HCT116 (cell line): ENCODE measurements around the gene SPEN. TPM values are rescaled to one million over a fixed set of nuclear protein-coding genes. Genes with fewer than 3 reads are reported as not detected.

ENCODE experiments used
- ATAC-seq: fragments of 200-7000 bp; cut with Tn5 transposase; 2 replicates; pipeline ENCODE4 v1.9.1; 2020; ENCODE audit warnings: mild to moderate bottlenecking, moderate library complexity
- BruUV-seq: library from RNA; stranded (reverse); fragments of 400-500 nt; replicated peaks from 2 replicates; lab custom pipeline; 2021; lab: Mats Ljungman, UMichigan
- CTCF ChIA-PET: fragments of 300-600 bp; sonication (Branson Sonifier 250); formaldehyde crosslinking; loops from one replicate; lab custom pipeline; 2021; ENCODE audit warnings: antibody characterized with exemption; lab: Charles Lee
- POLR2A ChIA-PET: fragments of 300-600, 350-600 bp; sonication (Branson Sonifier 250); formaldehyde crosslinking; loops from one replicate; lab custom pipeline; 2021; ENCODE audit warnings: antibody characterized with exemption; lab: Charles Lee
- RAD21 ChIA-PET, 2 experiments: fragments of 300-600 bp; sonication (Branson Sonifier 250); formaldehyde crosslinking; loops; one replicate each; lab custom pipeline; 2023; ENCODE audit warnings: low total read pairs in 2 of 2; ENCODE audit not compliant: uncharacterized antibody in 2 of 2, unreplicated experiment in 2 of 2, low non-redundant PET in 1 of 2; lab: Charles Lee
- DNase-seq: peaks from one replicate; pipeline ENCODE4 v3.0.0-alpha.2; 2010; ENCODE audit warnings: low read depth, low spot score
- H2AFZ ChIP-seq: fragments of 200-600 bp; shearing (Covaris generic), sonication (generic); 2 replicates; pipeline ENCODE4 v1.6.1; 2017; ENCODE audit warnings: low read depth, mixed run types, mixed read lengths, antibody characterized with exemption, low read length; ENCODE audit not compliant: poor library complexity, severe bottlenecking
- H3K27ac ChIP-seq: 2 replicates; pipeline ENCODE4 v1.5.1; 2012; ENCODE audit warnings: low read depth, low read length
- H3K27me3 ChIP-seq: fragments of 200-600 bp; sonication (generic); 2 replicates; pipeline ENCODE4 v1.6.1; 2016; ENCODE audit warnings: mixed run types, low read length, mixed read lengths; ENCODE audit not compliant: insufficient read depth
- H3K36me3 ChIP-seq, 2 experiments: fragments of 200-500 bp in 1 of 2; fragments of 200-600 bp in 1 of 2; sonication (Bioruptor generic) in 1 of 2; sonication (generic) in 1 of 2; 2 replicates each; pipeline versions ENCODE4 v1.5.1 to v1.6.1; 2014 to 2016; ENCODE audit warnings: low read length in 2 of 2, inconsistent platforms in 1 of 2, mixed read lengths in 1 of 2, mixed run types in 1 of 2; ENCODE audit not compliant: insufficient read depth in 2 of 2, control insufficient read depth in 1 of 2
- H3K4me1 ChIP-seq, 2 experiments: fragments of 200-600 bp in 1 of 2; sonication (generic) in 1 of 2; 2 replicates each; pipeline versions ENCODE4 v1.5.1 to v1.6.1; 2012 to 2017; ENCODE audit warnings: low read length in 2 of 2, inconsistent platforms in 1 of 2, mild to moderate bottlenecking in 1 of 2, mixed read lengths in 1 of 2, mixed run types in 1 of 2, moderate library complexity in 1 of 2; ENCODE audit not compliant: insufficient read depth in 2 of 2, control insufficient read depth in 1 of 2
- H3K4me2 ChIP-seq: fragments of 200-600 bp; sonication (generic); 2 replicates; pipeline ENCODE4 v1.6.1; 2017; ENCODE audit warnings: mixed run types, low read length, mixed read lengths
- H3K4me3 ChIP-seq, 2 experiments: fragments of 200-600 bp in 1 of 2; sonication (generic) in 1 of 2; replicated peaks in 1 of 2; 2 replicates each; pipeline ENCODE4 v1.5.1; 2011 to 2016; ENCODE audit warnings: low read length in 2 of 2, control low read depth in 1 of 2, low read depth in 1 of 2, mild to moderate bottlenecking in 1 of 2, mixed read lengths in 1 of 2, mixed run types in 1 of 2
- H3K79me2 ChIP-seq: fragments of 200-600 bp; sonication (generic); 2 replicates; pipeline ENCODE4 v1.6.1; 2017; ENCODE audit warnings: mild to moderate bottlenecking, mixed run types, low read length, moderate library complexity, mixed read lengths; ENCODE audit not compliant: insufficient read depth
- H3K9ac ChIP-seq: fragments of 200-600 bp; sonication (generic); 2 replicates; pipeline ENCODE4 v1.6.1; 2016; ENCODE audit warnings: low read length, mixed read lengths
- H3K9me2 ChIP-seq: fragments of 200-600 bp; sonication (generic), shearing (Covaris generic); 2 replicates; pipeline ENCODE4 v1.6.1; 2017; ENCODE audit warnings: mixed run types, mild to moderate bottlenecking, moderate library complexity; ENCODE audit not compliant: insufficient read depth
- H3K9me3 ChIP-seq, 2 experiments: fragments of 200-500 bp in 1 of 2; fragments of 200-600 bp in 1 of 2; sonication (Bioruptor generic) in 1 of 2; sonication (generic) in 1 of 2; 2 replicates each; pipeline ENCODE4 v1.6.1; 2014 to 2017; ENCODE audit warnings: low read length in 2 of 2, mixed read lengths in 2 of 2, inconsistent platforms in 1 of 2, low read depth in 1 of 2, mild to moderate bottlenecking in 1 of 2, mixed run types in 1 of 2, moderate library complexity in 1 of 2; ENCODE audit not compliant: control insufficient read depth in 1 of 2, insufficient read depth in 1 of 2
- H4K20me1 ChIP-seq: fragments of 200-600 bp; sonication (generic), shearing (Covaris generic); 2 replicates; pipeline ENCODE4 v1.6.1; 2017; ENCODE audit warnings: mixed run types, mild to moderate bottlenecking, moderate library complexity; ENCODE audit not compliant: insufficient read depth
- ATF3 ChIP-seq: IDR thresholded peaks from 2 replicates; pipeline ENCODE4 v1.6.1; 2012
- ELF1 ChIP-seq: IDR thresholded peaks from 2 replicates; pipeline ENCODE4 v1.6.1; 2012; ENCODE audit warnings: low read depth, borderline replicate concordance
- EZH2 ChIP-seq: fragments of 200-600 bp; sonication (generic); IDR thresholded peaks from 2 replicates; pipeline ENCODE4 v1.6.1; 2017; ENCODE audit warnings: antibody characterized with exemption, mixed run types
- EZH2phosphoT487 ChIP-seq: fragments of 200-600 bp; IDR thresholded peaks from 2 replicates; pipeline ENCODE4 v1.6.1; 2018; ENCODE audit warnings: antibody characterized with exemption, borderline replicate concordance
- FOSL1 ChIP-seq: IDR thresholded peaks from 2 replicates; pipeline ENCODE4 v1.6.1; 2012; ENCODE audit warnings: low read depth
- JUND ChIP-seq: IDR thresholded peaks from 2 replicates; pipeline ENCODE4 v1.6.1; 2012
- MAX ChIP-seq: IDR thresholded peaks from 2 replicates; pipeline ENCODE4 v1.6.1; 2012
- POLR2AphosphoS5 ChIP-seq: IDR thresholded peaks from 2 replicates; pipeline ENCODE4 v1.6.1; 2011; ENCODE audit warnings: mild to moderate bottlenecking, low read depth, low read length, moderate library complexity
- RAD21 ChIP-seq: IDR thresholded peaks from 2 replicates; pipeline ENCODE4 v1.6.1; 2012; ENCODE audit warnings: low read depth, mild to moderate bottlenecking
- SIN3A ChIP-seq: IDR thresholded peaks from 2 replicates; pipeline ENCODE4 v1.6.1; 2012; ENCODE audit warnings: low read depth
- SP1 ChIP-seq: IDR thresholded peaks from 2 replicates; pipeline ENCODE4 v1.6.1; 2012; ENCODE audit warnings: low read depth
- ZNF274 ChIP-seq: fragments of 200-500 bp; sonication (Bioruptor generic); IDR thresholded peaks from 2 replicates; pipeline ENCODE4 v1.6.1; 2014; ENCODE audit warnings: mild to moderate bottlenecking, low read depth, low read length, inconsistent platforms
- intact Hi-C: fragments of 100-400 bp; cut with micrococcal nuclease; formaldehyde crosslinking; loops from 2 replicates; pipeline ENCODE4 v1.10.0; 2022
- total RNA-seq: library from RNA; stranded (reverse); gene quantifications from one replicate; pipeline ENCODE4 v1.2.1, GENCODE V29; 2021; ENCODE audit not compliant: unreplicated experiment
- TF ChIP-seq, protein P1 (sequence below): IDR thresholded peaks from 2 replicates; pipeline ENCODE4 v1.6.1; 2012; ENCODE audit warnings: low read depth
- TF ChIP-seq, protein P2 (sequence below), 3 experiments: fragments of 200-600 bp in 1 of 3; sonication (generic) in 1 of 3; IDR thresholded peaks in 2 of 3; conservative IDR thresholded peaks in 1 of 3; 2 replicates each; pipeline ENCODE4 v1.5.1; 2012 to 2017; ENCODE audit warnings: low read depth in 2 of 3, low read length in 2 of 3, antibody characterized with exemption in 1 of 3, borderline replicate concordance in 1 of 3, control low read depth in 1 of 3, mild to moderate bottlenecking in 1 of 3, mixed read lengths in 1 of 3, mixed run types in 1 of 3, moderate library complexity in 1 of 3; ENCODE audit not compliant: insufficient read depth in 1 of 3

SPEN gene
- total RNA-seq, 1 experiment from 2014 or later: 58.6 TPM

DNA sequence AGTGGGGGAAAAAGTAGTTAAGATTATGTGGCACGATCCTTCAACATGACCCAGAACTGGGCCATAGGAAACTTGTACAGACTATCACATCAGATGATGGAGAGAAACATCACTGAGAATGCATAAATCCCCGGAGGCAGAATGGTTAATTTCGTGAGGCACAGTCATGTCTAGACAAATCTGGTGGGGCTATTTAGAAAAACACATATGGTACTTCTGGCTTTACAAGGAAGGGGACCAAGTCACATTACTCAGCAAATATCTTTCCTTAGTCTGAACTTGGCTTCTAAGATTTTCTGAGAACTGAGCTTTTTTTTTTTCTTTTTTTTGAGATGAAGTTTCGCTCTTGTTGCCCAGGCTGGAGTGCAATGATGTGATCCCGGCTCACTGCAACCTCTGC, 30.8 kb upstream of the SPEN start (continued):
- TF ChIP-seq, protein P1, sequence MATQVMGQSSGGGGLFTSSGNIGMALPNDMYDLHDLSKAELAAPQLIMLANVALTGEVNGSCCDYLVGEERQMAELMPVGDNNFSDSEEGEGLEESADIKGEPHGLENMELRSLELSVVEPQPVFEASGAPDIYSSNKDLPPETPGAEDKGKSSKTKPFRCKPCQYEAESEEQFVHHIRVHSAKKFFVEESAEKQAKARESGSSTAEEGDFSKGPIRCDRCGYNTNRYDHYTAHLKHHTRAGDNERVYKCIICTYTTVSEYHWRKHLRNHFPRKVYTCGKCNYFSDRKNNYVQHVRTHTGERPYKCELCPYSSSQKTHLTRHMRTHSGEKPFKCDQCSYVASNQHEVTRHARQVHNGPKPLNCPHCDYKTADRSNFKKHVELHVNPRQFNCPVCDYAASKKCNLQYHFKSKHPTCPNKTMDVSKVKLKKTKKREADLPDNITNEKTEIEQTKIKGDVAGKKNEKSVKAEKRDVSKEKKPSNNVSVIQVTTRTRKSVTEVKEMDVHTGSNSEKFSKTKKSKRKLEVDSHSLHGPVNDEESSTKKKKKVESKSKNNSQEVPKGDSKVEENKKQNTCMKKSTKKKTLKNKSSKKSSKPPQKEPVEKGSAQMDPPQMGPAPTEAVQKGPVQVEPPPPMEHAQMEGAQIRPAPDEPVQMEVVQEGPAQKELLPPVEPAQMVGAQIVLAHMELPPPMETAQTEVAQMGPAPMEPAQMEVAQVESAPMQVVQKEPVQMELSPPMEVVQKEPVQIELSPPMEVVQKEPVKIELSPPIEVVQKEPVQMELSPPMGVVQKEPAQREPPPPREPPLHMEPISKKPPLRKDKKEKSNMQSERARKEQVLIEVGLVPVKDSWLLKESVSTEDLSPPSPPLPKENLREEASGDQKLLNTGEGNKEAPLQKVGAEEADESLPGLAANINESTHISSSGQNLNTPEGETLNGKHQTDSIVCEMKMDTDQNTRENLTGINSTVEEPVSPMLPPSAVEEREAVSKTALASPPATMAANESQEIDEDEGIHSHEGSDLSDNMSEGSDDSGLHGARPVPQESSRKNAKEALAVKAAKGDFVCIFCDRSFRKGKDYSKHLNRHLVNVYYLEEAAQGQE: no peak
- TF ChIP-seq, all 23 proteins: peak for 0

DNA sequence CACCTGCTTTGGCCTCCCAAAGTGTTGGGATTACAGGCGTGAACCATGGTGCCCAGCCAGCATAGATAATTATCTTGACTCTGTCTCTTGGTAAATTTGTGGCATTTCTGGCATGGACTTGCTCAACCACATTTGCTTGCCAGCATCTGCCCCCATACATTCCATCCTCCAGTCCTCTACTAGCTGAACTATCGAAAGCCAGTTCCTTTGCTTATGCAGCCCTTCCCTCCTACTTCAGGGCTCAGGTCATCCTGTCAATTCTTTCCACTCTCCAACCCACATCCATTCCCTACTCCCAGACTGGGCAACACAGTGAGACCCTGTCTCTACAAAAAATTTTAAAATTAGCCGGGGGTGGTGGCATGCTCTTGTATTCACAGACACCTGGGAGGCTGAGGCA, 27.0 kb upstream of the SPEN start:
- ChIA-PET RAD21 (no interaction called here), CTCF (no interaction called here), POLR2A (interaction anchor here (0.6 kb wide), 1 partner anchor 22 kb away, joined by 3 read pairs; no protein-coding TSS in a partner anchor)
- ATAC-seq: peak; percentile 37; the same call in 1 of the 2 replicates
- no peaks in the 10 kb centered on the region for H3K9me2 ChIP-seq
- no peaks in the 10 kb centered on the region for H3K9me3 ChIP-seq
- DNase-seq: no peak
- H3K27ac ChIP-seq: no peak overlapping the region
- H3K36me3 ChIP-seq: no peaks in the 10 kb centered on the region
- no peaks in the 10 kb centered on the region for H4K20me1 ChIP-seq
- no TSS peak for BruUV-seq
- no peak overlapping the region for H3K9ac ChIP-seq
- H3K4me2 ChIP-seq: peak overlapping the region; percentile 9; the same call in 1 of the 2 replicates
- H3K27me3 ChIP-seq: no peaks in the 10 kb centered on the region
- H3K79me2 ChIP-seq: no peaks in the 10 kb centered on the region
- H3K4me1 ChIP-seq: peaks cover 5 to 11% of the 10 kb centered on the region in 2 experiments; a peak in 3 of 4 replicates
- no peak overlapping the region for H3K4me3 ChIP-seq
- H2AFZ ChIP-seq: no peak overlapping the region
- intact Hi-C loops: no loop called here
- TF ChIP-seq ATF3 (no peak), EZH2 (no peak), ELF1 (no peak), FOSL1 (no peak), POLR2AphosphoS5 (no peak), EZH2phosphoT487 (no peak), MAX (no peak), RAD21 (no peak), ZNF274 (no peak), SIN3A (no peak), SP1 (no peak), JUND (no peak)
- TF ChIP-seq, protein P1: no peak
- TF ChIP-seq, protein P2, sequence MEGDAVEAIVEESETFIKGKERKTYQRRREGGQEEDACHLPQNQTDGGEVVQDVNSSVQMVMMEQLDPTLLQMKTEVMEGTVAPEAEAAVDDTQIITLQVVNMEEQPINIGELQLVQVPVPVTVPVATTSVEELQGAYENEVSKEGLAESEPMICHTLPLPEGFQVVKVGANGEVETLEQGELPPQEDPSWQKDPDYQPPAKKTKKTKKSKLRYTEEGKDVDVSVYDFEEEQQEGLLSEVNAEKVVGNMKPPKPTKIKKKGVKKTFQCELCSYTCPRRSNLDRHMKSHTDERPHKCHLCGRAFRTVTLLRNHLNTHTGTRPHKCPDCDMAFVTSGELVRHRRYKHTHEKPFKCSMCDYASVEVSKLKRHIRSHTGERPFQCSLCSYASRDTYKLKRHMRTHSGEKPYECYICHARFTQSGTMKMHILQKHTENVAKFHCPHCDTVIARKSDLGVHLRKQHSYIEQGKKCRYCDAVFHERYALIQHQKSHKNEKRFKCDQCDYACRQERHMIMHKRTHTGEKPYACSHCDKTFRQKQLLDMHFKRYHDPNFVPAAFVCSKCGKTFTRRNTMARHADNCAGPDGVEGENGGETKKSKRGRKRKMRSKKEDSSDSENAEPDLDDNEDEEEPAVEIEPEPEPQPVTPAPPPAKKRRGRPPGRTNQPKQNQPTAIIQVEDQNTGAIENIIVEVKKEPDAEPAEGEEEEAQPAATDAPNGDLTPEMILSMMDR (IDR thresholded peaks at IDR 0.05 in 2 of 3, conservative IDR thresholded peaks at IDR 0.05 in 1 of 3; ENCODE audit: borderline replicate concordance in 1 of 3, insufficient read depth in 1 of 3, low read depth in 2 of 3, low read length in 2 of 3): no peak
